ENCODE data around the gene GOLGA2. TPM values are rescaled to one million over a fixed set of nuclear protein-coding genes. Genes with fewer than 3 reads are reported as not detected.

The GOLGA2 gene
- total and polyA plus RNA-seq, 4 donors: 84.9 to 172 (median 141) TPM

DNA sequence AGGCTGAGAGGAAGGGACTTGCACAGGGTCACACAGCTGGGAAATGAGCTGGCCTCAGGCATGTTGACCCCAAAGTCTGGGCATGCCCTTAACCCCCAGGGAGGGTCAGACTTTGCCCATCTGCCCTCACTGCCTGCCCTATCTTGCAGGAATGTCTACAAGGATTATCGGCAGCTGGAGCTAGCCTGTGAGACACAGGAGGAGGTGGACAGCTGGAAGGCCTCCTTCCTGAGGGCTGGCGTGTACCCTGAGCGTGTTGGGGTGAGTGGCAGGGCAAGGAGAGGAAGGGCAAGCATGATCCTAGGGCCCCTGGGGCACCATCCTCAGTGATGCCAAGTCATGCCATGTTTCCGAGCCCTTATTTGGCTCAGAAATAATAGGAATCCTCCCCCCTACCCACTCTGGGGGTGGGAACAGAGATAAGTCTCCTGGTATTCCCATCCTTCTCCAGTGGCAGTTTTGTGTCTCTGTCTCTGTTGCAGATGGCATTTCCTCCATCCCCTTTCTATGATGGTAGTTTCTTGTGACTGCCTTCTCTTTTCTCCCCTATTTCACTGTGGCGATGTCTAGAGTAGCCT is 28.5 kb downstream of the GOLGA2 start:
- H3K4me1 ChIP-seq (ENCODE audit: control insufficient read depth in 1 of 2, insufficient read depth in 2 of 2, low read length in 2 of 2): no peaks in the 10 kb centered on the region

DNA sequence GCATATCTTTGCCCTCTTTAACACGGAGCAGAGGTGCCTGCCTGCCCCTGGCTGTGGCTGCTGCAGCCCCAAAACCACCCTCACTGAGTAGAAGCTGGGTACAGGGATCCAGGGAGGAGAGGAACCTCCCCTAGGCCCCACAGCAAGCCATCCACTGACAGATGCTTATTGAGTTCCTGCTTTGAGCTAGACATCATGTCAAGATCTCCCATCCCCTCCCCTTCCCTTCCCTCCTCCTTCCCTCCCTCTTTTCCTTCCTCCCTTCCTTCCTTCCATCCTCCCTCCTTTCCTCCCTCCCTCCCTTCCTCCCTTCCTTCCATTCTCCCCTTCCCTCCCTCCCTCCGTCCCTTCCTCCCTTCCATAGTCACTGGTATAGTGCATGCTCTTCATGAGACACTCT is 29.3 kb downstream of the GOLGA2 start:
- DNase-seq (no peak), ATAC-seq (ENCODE audit: low FRiP score) (no peak)
- intact Hi-C loops (cut with DNase I): no loop called here
- Histone ChIP-seq H3K4me1 (ENCODE audit: control insufficient read depth in 1 of 2, insufficient read depth in 2 of 2, low read length in 2 of 2) (no peaks in the 10 kb centered on the region), H3K27ac (ENCODE audit: low read depth in 1 of 2, low read length in 2 of 2) (no peak overlapping the region), H3K36me3 (ENCODE audit: control insufficient read depth in 1 of 2, insufficient read depth in 2 of 2, low read length in 1 of 2) (no peaks in the 10 kb centered on the region), H3K4me3 (ENCODE audit: low read length in 2 of 2) (no peak overlapping the region), H3K27me3 (ENCODE audit: control insufficient read depth in 1 of 2, insufficient read depth in 2 of 2, low read length in 1 of 2) (no peaks in the 10 kb centered on the region), H3K9me3 (ENCODE audit: control insufficient read depth, low read length) (no peaks in the 10 kb centered on the region)
- 83 to 86% methylated on average over 2 of the region's 2 CpGs for WGBS, 2 donors

More for the DNA sequence above, 28.5 kb downstream of the GOLGA2 start:
- no peak overlapping the region for H3K4me3 ChIP-seq (ENCODE audit: low read length in 2 of 2)
- 86 to 88% methylated on average over 5 of the region's 5 CpGs for whole genome bisulfite sequencing, 2 donors
- H3K27ac ChIP-seq (ENCODE audit: low read depth in 1 of 2, low read length in 2 of 2): no peak overlapping the region
- ATAC-seq (ENCODE audit: low FRiP score): no peak
- intact Hi-C loops (cut with DNase I): no loop called here
- H3K36me3 ChIP-seq (ENCODE audit: control insufficient read depth in 1 of 2, insufficient read depth in 2 of 2, low read length in 1 of 2): no peaks in the 10 kb centered on the region
- H3K27me3 ChIP-seq (ENCODE audit: control insufficient read depth in 1 of 2, insufficient read depth in 2 of 2, low read length in 1 of 2): no peaks in the 10 kb centered on the region
- peak in 1 of 2 donors; percentile 29 for DNase-seq
- no peaks in the 10 kb centered on the region for H3K9me3 ChIP-seq (ENCODE audit: control insufficient read depth, low read length)

DNA sequence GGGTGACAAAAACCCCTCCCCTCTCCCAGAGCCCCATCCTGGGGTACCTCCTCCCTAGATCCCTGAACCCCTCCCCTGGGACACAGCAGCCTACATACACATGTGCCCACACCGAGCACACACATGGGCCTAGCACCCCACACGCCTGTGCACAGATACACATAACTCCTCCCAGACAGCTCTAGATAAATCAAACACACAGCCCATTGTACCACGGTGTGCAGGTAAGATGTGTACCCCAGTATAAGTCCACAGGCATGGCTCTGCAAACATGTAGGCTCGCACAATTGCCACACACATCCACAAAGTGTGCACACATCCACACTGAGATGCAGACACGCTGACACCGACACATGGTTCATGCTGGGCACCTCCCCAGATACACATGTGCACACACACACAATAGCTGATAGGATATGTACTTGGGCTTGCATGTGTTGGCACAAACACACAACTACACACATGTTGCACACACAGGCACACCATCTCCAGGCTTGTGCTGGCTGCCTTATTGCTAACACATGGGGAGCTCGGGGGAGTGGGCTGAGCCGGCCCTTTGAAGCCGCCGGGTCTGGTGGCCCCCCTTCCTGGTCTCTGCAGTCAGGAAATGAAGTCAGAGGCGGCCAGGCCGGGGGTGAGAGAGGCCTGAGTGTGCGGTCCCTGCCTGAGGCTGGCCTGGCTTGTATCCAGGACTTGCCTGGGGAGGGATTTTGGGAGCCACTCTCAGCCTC is 30.2 kb downstream of the GOLGA2 start:
- no peaks in the 10 kb centered on the region for H3K4me1 ChIP-seq (ENCODE audit: control insufficient read depth in 1 of 2, insufficient read depth in 2 of 2, low read length in 2 of 2)
- intact Hi-C loops (cut with DNase I): no loop called here
- H3K36me3 ChIP-seq (ENCODE audit: control insufficient read depth in 1 of 2, insufficient read depth in 2 of 2, low read length in 1 of 2): no peaks in the 10 kb centered on the region
- ATAC-seq (ENCODE audit: low FRiP score) (no peak), DNase-seq (peak in 1 of 2 donors; percentile 65)
- 45 to 51% methylated on average over 13 of the region's 13 CpGs for WGBS, 2 donors
- no peaks in the 10 kb centered on the region for H3K27me3 ChIP-seq (ENCODE audit: control insufficient read depth in 1 of 2, insufficient read depth in 2 of 2, low read length in 1 of 2)
- H3K4me3 ChIP-seq (ENCODE audit: low read length in 2 of 2): no peak overlapping the region
- no peaks in the 10 kb centered on the region for H3K9me3 ChIP-seq (ENCODE audit: control insufficient read depth, low read length)
- H3K27ac ChIP-seq (ENCODE audit: low read depth in 1 of 2, low read length in 2 of 2): no peak overlapping the region

DNA sequence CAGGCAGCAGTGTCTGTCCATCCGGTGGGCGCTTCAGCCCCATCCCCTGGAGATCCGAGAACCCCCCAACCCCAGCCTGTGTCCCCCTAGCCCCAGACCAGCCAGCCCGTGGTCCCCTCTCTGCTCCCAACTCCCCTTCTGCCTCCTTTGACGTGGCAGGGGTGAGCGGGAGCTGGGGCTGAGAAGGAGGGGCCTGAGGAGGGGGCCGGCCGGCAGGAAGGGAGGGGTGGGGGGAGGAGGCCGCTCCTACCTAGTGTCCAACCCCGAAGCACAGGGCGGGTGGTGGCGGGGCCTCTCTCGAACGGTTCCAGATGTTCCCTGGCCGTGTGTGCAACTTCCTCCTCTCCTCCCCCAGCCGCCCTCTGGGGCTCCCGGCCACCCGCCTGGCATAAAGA is 31.0 kb downstream of the GOLGA2 start:
- H3K27ac ChIP-seq (ENCODE audit: low read depth in 1 of 2, low read length in 2 of 2): no peak overlapping the region
- H3K4me3 ChIP-seq (ENCODE audit: low read length in 2 of 2): no peak overlapping the region
- ATAC-seq (ENCODE audit: low FRiP score) (peak; percentile 85), DNase-seq (peak; percentile 85 to 88)
- intact Hi-C loops (cut with DNase I): no loop called here
- no peaks in the 10 kb centered on the region for H3K27me3 ChIP-seq (ENCODE audit: control insufficient read depth in 1 of 2, insufficient read depth in 2 of 2, low read length in 1 of 2)
- H3K4me1 ChIP-seq (ENCODE audit: control insufficient read depth in 1 of 2, insufficient read depth in 2 of 2, low read length in 2 of 2): no peaks in the 10 kb centered on the region
- no peaks in the 10 kb centered on the region for H3K36me3 ChIP-seq (ENCODE audit: control insufficient read depth in 1 of 2, insufficient read depth in 2 of 2, low read length in 1 of 2)
- 6 to 8% methylated on average over 11 to 18 of the region's 18 CpGs for WGBS, 2 donors
- no peaks in the 10 kb centered on the region for H3K9me3 ChIP-seq (ENCODE audit: control insufficient read depth, low read length)

DNA sequence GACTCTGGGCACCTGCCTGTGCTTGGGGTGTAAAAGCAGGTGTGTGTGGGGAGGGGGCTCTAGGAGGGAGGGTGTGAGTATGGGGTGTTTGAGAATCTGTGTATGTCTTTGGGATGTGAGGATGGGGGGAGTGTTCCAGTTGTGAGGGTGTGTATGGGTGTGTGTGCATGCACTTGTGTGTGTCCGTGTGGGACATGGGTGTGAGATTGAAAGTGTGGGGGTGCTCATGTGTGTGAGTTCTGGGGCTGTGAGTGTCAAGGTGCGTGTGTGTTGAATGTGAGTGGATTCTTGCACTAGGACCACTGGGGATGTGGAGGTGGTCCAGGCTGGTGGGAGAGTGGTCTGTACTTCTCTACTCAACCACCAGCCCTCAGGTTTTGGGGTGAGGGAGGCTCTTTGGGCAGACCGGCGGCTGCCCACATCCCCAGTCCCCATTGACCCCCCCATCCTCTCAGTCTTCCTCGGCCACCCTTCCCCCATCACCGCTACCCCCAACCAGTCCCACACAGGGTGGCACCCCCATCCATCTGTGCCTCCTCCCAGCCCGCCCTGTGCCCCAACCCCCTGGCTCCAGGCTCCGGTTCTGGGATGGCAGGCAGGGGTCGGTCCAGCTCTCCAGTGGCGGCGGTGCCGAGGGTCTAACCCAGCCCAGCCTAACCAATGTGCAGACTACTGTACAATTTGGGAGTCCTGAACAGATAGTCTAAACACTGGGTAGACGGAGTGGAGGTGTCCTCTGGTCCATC is 31.5 kb downstream of the GOLGA2 start:
- Histone ChIP-seq H3K27me3 (ENCODE audit: control insufficient read depth in 1 of 2, insufficient read depth in 2 of 2, low read length in 1 of 2) (no peaks in the 10 kb centered on the region), H3K4me3 (ENCODE audit: low read length in 2 of 2) (no peak overlapping the region), H3K4me1 (ENCODE audit: control insufficient read depth in 1 of 2, insufficient read depth in 2 of 2, low read length in 2 of 2) (no peaks in the 10 kb centered on the region), H3K27ac (ENCODE audit: low read depth in 1 of 2, low read length in 2 of 2) (no peak overlapping the region), H3K36me3 (ENCODE audit: control insufficient read depth in 1 of 2, insufficient read depth in 2 of 2, low read length in 1 of 2) (no peaks in the 10 kb centered on the region), H3K9me3 (ENCODE audit: control insufficient read depth, low read length) (no peaks in the 10 kb centered on the region)
- ATAC-seq (ENCODE audit: low FRiP score): peak; percentile 12
- 48 to 56% methylated on average over 11 to 13 of the region's 13 CpGs for WGBS, 2 donors
- intact Hi-C loops (cut with DNase I): no loop called here
- peak in 1 of 2 donors; percentile 54 for DNase-seq

DNA sequence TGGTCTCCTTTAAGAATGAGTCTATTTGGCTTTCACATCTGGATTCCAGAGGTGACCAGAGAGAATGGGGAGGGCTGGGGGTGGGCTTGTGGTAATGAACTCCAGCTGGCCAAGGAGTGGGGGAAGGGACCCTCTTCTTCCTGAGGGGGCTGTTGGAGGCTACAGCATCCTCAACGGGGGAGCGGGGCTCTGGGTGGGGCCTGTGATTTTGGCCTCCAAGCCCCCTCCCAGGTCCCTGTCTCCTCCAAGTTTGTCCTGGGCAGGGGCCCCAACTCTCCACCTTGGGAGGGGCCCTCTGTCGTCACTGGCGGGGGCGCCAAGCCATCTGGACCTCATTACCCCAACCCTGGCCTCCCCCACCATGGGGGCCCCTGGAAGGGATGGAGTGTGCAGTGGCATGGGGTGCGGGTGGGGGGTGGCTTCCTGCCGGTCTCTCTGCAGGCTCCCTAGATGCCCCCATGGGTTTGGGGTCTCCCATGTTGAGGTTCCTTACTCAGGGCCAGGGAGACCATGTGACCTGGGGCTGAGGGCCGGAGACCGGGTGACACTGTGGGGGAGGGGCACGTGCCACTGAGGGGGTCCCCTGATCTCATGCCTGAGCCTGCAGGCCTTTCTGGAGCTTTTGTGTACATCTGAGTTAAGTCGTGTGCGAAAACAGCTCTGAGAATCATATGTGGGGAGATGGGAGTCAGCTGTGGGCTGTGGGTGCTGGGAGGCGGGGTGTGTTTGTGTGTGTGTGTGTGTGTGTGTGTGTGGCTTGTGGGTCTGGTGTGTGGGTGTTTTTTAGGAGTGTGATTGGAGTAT is 32.4 kb downstream of the GOLGA2 start:
- H3K9me3 ChIP-seq (ENCODE audit: control insufficient read depth, low read length): no peaks in the 10 kb centered on the region
- no peaks in the 10 kb centered on the region for H3K4me1 ChIP-seq (ENCODE audit: control insufficient read depth in 1 of 2, insufficient read depth in 2 of 2, low read length in 2 of 2)
- peak; percentile 16 for ATAC-seq (ENCODE audit: low FRiP score)
- intact Hi-C loops (cut with DNase I): no loop called here
- peak in 1 of 2 donors; percentile 62 for DNase-seq
- H3K36me3 ChIP-seq (ENCODE audit: control insufficient read depth in 1 of 2, insufficient read depth in 2 of 2, low read length in 1 of 2): no peaks in the 10 kb centered on the region
- H3K4me3 ChIP-seq (ENCODE audit: low read length in 2 of 2): no peak overlapping the region
- 60 to 62% methylated on average over 13 of the region's 13 CpGs for WGBS, 2 donors
- no peak overlapping the region for H3K27ac ChIP-seq (ENCODE audit: low read depth in 1 of 2, low read length in 2 of 2)
- no peaks in the 10 kb centered on the region for H3K27me3 ChIP-seq (ENCODE audit: control insufficient read depth in 1 of 2, insufficient read depth in 2 of 2, low read length in 1 of 2)

DNA sequence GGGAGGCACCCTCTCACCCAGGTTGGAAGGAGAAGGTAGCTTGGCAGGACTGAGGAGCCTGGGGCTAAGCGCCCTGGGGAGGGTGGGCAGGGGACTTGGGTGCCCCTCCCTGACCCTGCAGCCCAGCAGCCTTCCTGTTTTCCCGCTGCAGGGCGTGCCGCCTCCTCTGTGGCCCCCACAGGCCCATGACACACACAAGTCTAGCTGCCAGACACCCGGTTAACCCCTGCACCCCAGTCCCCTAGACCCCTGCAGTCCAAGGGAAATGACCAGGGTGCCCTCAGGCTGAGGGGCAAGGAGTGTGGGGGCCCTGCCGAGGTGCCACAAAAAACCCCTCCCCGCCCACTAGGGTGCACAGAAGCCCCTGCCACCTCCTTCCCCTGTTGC is 33.0 kb downstream of the GOLGA2 start:
- Histone ChIP-seq H3K27me3 (ENCODE audit: control insufficient read depth in 1 of 2, insufficient read depth in 2 of 2, low read length in 1 of 2) (no peaks in the 10 kb centered on the region), H3K9me3 (ENCODE audit: control insufficient read depth, low read length) (no peaks in the 10 kb centered on the region), H3K4me3 (ENCODE audit: low read length in 2 of 2) (no peak overlapping the region), H3K4me1 (ENCODE audit: control insufficient read depth in 1 of 2, insufficient read depth in 2 of 2, low read length in 2 of 2) (no peaks in the 10 kb centered on the region), H3K27ac (ENCODE audit: low read depth in 1 of 2, low read length in 2 of 2) (no peak overlapping the region), H3K36me3 (ENCODE audit: control insufficient read depth in 1 of 2, insufficient read depth in 2 of 2, low read length in 1 of 2) (no peaks in the 10 kb centered on the region)
- intact Hi-C loops (cut with DNase I): no loop called here
- 67 to 71% methylated on average over 7 of the region's 7 CpGs for WGBS, 2 donors
- peak; percentile 36 for ATAC-seq (ENCODE audit: low FRiP score)
- DNase-seq: peak in 1 of 2 donors; percentile 66

DNA sequence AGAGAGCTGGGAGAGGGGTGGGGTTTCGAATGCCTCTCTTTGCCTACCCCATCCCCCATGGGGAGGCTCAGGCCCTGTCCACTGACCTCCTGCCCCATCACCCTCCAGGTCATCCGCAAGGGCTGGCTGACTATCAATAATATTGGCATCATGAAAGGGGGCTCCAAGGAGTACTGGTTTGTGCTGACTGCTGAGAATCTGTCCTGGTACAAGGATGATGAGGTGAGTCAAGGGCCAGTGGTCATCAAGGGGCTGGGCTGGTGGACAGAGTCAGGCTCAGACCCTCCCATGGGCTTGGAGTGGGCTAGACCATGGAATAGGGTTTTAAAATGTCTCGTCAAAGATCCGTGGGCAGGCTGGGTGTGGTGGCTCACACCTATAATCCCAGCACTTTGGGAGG is 33.7 kb downstream of the GOLGA2 start:
- no peaks in the 10 kb centered on the region for H3K4me1 ChIP-seq (ENCODE audit: control insufficient read depth in 1 of 2, insufficient read depth in 2 of 2, low read length in 2 of 2)
- DNase-seq (peak in 1 of 2 donors; percentile 36), ATAC-seq (ENCODE audit: low FRiP score) (no peak)
- H3K27ac ChIP-seq (ENCODE audit: low read depth in 1 of 2, low read length in 2 of 2): no peak overlapping the region
- H3K27me3 ChIP-seq (ENCODE audit: control insufficient read depth in 1 of 2, insufficient read depth in 2 of 2, low read length in 1 of 2): no peaks in the 10 kb centered on the region
- intact Hi-C loops (cut with DNase I): no loop called here
- H3K9me3 ChIP-seq (ENCODE audit: control insufficient read depth, low read length): no peaks in the 10 kb centered on the region
- H3K36me3 ChIP-seq (ENCODE audit: control insufficient read depth in 1 of 2, insufficient read depth in 2 of 2, low read length in 1 of 2): no peaks in the 10 kb centered on the region
- no peak overlapping the region for H3K4me3 ChIP-seq (ENCODE audit: low read length in 2 of 2)
- WGBS, 2 donors: 89 to 90% methylated on average over 4 of the region's 4 CpGs
